Skeletal muscle tissue (tissue), 4 donors: ENCODE data around the gene NARS2. TPM values are rescaled to one million over a fixed set of nuclear protein-coding genes. Genes with fewer than 3 reads are reported as not detected.

Experiments
- H3K27ac ChIP-seq: one replicate; pipeline ENCODE4 v1.7.0; 2013; ENCODE audit warnings: mild to moderate bottlenecking, low read depth, low read length, inconsistent platforms
- H3K27me3 ChIP-seq, 3 donors: one replicate each; pipeline ENCODE4 v1.7.0; 2013; ENCODE audit warnings: low read length in 3 of 3; ENCODE audit not compliant: control insufficient read depth in 3 of 3, insufficient read depth in 3 of 3
- H3K36me3 ChIP-seq, 3 donors: one replicate each; pipeline ENCODE4 v1.7.0; 2013; ENCODE audit warnings: low read length in 3 of 3; ENCODE audit not compliant: control insufficient read depth in 3 of 3, insufficient read depth in 3 of 3
- H3K4me1 ChIP-seq, 3 donors: one replicate each; pipeline ENCODE4 v1.7.0; 2013; ENCODE audit warnings: low read length in 3 of 3, mild to moderate bottlenecking in 3 of 3; ENCODE audit not compliant: control insufficient read depth in 3 of 3, insufficient read depth in 3 of 3
- H3K4me3 ChIP-seq, 3 donors: one replicate each; pipeline ENCODE4 v1.7.0; 2013; ENCODE audit warnings: low read length in 3 of 3
- H3K9ac ChIP-seq, 3 donors: one replicate each; pipeline ENCODE4 v1.7.0; 2013; ENCODE audit warnings: low read length in 3 of 3, mild to moderate bottlenecking in 3 of 3, moderate library complexity in 2 of 3, low read depth in 1 of 3
- H3K9me3 ChIP-seq, 3 donors: one replicate each; pipeline ENCODE4 v1.7.0; 2013; ENCODE audit warnings: low read length in 3 of 3; ENCODE audit not compliant: control insufficient read depth in 3 of 3
- total RNA-seq: library from RNA; depleted of rRNA; stranded (reverse); fragments of >200 nt; gene quantifications from one replicate; pipeline ENCODE4 v1.2.3, GENCODE V29; 2014
- donor health status: Osteomylitis.

Gene NARS2
- total RNA-seq, 1 donor from 2014 or later: 17.2 TPM

DNA sequence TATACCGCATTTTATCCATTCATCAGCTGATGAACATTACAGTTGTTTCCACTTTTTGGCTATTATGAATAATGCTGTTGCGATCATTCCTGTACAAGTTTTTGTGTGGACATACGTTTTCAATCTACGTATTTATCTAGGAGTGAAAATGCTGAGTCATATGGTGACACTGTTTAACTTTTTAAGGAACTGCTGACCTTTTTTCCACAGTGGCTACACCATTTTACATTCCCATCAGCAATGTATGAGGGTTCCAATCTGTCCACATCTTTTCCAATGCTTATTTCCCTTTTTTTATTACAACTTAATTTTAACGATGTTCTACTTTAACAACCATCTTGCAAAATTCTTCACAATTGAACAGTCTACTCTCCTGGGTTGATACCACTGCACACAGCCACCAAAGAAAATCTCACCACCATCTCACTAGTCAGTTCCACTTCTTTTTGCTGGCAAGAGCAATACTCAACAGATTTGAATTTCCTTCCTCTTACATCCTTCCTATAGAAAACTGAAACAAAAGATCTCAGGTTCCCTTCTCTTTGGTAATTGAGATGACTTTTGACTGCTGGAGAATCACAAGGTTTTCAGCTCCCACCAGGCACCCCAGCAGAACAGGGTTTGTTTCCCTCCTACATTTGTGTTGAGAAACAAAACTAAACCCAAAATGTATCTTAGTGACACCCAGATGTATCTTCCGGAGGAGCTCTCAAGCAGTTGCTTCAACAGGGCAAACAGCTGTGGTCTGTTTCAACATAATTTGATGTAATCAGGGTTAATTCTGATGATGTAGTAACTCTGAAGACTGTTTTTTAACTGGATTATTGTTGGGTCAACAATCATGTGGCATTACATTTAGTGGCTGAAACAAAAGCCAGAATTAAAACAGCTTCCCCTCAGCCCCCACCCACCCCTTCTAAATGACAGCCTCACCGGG, 150.1 kb downstream of the NARS2 start:
- peaks cover 0 to 4% (median 3%) of the 10 kb centered on the region in 3 donors for H3K27me3 ChIP-seq
- peaks cover 6 to 14% (median 10%) of the 10 kb centered on the region in 3 donors for H3K4me1 ChIP-seq
- no peak overlapping the region for H3K4me3 ChIP-seq
- no peaks in the 10 kb centered on the region for H3K9me3 ChIP-seq
- no peaks in the 10 kb centered on the region for H3K36me3 ChIP-seq
- H3K27ac ChIP-seq: peak overlapping the region; percentile 3
- H3K9ac ChIP-seq: no peak overlapping the region

DNA sequence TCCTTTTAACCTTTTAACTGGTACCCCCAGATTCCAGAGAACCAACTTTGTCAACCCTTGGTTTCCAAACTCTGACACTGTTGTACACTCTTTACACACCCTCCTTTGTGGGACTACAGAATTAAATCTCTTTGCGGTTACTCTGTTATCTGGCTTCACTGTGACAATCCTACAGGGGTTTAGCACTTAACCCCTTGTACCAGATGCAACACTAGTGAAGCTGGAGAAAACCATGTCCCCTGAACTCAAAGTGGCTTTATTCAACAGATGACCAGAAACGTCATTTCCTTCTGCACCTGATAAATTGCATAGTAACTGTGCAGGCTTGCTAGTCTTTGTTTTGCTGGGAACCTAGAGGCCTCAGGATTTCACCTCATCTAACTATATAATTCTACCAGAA, 151.4 kb downstream of the NARS2 start:
- Histone ChIP-seq H3K9ac (no peak overlapping the region), H3K9me3 (no peaks in the 10 kb centered on the region), H3K27me3 (peaks cover 0 to 6% (median 4%) of the 10 kb centered on the region in 3 donors), H3K36me3 (no peaks in the 10 kb centered on the region), H3K27ac (no peak overlapping the region), H3K4me1 (peaks cover 20 to 28% (median 21%) of the 10 kb centered on the region in 3 donors), H3K4me3 (no peak overlapping the region)

DNA sequence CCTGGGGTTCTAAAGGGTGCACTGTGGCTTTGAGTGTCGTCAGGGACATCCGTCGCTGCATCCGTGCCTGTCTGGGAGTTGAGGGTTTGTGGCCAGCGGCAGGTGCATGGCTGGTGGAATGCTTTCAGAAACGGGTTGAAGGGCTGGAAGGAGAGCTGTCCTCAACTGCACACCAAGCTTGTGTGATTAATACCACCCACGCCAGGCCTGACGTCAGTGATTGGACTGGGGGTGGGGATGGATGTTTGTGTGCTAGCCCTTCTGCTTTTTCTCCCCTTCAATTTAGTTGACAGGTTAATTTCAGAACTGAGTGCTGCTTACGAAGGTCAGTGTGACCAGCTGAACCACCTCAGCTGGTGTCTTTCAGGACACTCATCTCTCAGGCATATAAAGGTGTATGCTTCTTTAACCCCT, 153.9 kb downstream of the NARS2 start:
- no peak overlapping the region for H3K4me3 ChIP-seq
- H3K4me1 ChIP-seq: peaks cover 27 to 35% (median 27%) of the 10 kb centered on the region in 3 donors
- no peak overlapping the region for H3K9ac ChIP-seq
- no peak overlapping the region for H3K27ac ChIP-seq
- H3K9me3 ChIP-seq: no peaks in the 10 kb centered on the region
- H3K27me3 ChIP-seq: peaks cover 0 to 6% (median 4%) of the 10 kb centered on the region in 3 donors
- H3K36me3 ChIP-seq: no peaks in the 10 kb centered on the region

DNA sequence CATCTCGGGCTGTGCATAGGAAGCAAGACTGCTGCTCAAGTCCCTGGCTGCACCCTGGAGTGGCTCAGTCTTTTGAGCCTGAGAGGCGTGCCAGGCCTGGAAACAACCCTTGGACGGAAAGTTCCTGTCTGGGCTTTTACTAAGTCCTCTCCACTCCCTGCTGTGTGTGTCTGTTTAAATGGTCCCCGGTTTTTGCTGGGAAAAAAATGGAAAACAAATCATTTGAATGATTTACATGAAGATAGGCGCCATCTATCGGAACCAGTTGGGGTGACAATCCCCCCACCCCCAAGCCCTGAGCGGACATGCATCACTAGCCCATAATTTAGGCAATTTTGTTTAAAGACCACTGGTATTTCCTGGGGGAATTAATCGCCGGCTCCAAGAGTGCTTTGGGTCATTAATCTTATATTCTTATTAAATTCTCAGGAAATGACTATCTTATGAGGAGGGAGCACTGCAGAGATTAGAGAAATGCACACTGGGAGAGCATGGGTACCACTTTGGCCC, 154.4 kb downstream of the NARS2 start:
- peak overlapping the region; percentile 45 for H3K27ac ChIP-seq
- peak overlapping the region in 2 of 3 donors; percentile 6 to 43 for H3K4me3 ChIP-seq
- H3K27me3 ChIP-seq: peaks cover 0 to 6% (median 4%) of the 10 kb centered on the region in 3 donors
- H3K9me3 ChIP-seq: no peaks in the 10 kb centered on the region
- H3K9ac ChIP-seq: no peak overlapping the region
- H3K4me1 ChIP-seq: peaks cover 27 to 35% (median 27%) of the 10 kb centered on the region in 3 donors
- H3K36me3 ChIP-seq: no peaks in the 10 kb centered on the region

DNA sequence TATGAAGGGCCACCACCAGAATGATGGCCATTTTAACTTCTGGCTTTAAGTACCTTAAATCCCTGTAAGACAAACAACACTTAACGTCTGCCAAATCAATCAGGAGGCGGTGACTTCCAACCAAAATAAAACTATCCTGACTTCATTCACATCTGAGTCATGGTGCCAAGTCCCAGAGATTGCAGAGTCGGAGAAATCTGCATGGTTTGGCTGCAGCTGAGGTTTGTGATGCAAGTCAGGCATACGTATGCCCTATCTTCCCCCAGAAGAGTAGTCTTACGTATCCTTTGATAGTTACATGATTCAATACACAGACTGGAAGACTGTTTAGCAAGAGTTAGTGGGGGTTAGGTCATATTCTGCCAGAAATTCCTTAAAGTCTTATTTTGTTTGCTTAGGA, 155.3 kb downstream of the NARS2 start:
- H3K9ac ChIP-seq: no peak overlapping the region
- peaks cover 27 to 35% (median 27%) of the 10 kb centered on the region in 3 donors for H3K4me1 ChIP-seq
- peak overlapping the region; percentile 45 for H3K27ac ChIP-seq
- H3K9me3 ChIP-seq: no peaks in the 10 kb centered on the region
- peaks cover 0 to 6% (median 4%) of the 10 kb centered on the region in 3 donors for H3K27me3 ChIP-seq
- no peaks in the 10 kb centered on the region for H3K36me3 ChIP-seq
- peak overlapping the region in 1 of 3 donors; percentile 14 for H3K4me3 ChIP-seq

DNA sequence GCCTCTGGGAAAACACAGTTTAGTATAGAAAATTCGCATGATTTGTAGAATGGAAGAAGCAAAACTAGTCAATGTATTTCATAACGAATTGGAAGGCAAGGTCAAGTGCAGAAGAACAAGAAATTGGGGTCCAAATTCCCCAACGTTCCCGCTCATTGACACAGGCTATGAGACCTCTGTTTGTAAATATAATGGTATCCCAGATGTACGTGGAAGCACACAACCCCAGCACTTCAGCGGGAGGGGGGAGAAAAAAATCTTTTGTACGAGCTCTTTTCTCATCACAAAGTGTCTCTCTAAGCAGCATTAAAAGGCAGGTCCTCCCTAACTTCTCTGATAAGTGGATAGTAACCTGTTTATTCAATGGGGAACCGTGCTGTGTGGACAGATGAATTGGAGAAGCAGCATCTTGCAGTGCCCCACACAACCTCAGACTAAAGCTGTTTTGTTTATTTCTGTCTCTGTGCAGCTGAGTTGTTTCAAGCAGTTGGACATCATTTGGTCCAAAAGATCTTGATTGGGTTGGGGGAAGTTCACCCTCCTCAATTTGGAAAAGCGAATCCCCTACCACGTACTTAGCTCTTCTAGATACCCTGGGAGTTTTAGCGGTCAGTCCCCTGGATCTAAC, 156.0 kb downstream of the NARS2 start:
- Histone ChIP-seq H3K9me3 (no peaks in the 10 kb centered on the region), H3K4me1 (peaks cover 27 to 35% (median 27%) of the 10 kb centered on the region in 3 donors), H3K9ac (peak overlapping the region; percentile 68 to 82 (median 71)), H3K27me3 (peaks cover 0 to 6% (median 4%) of the 10 kb centered on the region in 3 donors), H3K27ac (peak overlapping the region; percentile 45), H3K36me3 (no peaks in the 10 kb centered on the region), H3K4me3 (peak overlapping the region; percentile 76 to 82 (median 80))

DNA sequence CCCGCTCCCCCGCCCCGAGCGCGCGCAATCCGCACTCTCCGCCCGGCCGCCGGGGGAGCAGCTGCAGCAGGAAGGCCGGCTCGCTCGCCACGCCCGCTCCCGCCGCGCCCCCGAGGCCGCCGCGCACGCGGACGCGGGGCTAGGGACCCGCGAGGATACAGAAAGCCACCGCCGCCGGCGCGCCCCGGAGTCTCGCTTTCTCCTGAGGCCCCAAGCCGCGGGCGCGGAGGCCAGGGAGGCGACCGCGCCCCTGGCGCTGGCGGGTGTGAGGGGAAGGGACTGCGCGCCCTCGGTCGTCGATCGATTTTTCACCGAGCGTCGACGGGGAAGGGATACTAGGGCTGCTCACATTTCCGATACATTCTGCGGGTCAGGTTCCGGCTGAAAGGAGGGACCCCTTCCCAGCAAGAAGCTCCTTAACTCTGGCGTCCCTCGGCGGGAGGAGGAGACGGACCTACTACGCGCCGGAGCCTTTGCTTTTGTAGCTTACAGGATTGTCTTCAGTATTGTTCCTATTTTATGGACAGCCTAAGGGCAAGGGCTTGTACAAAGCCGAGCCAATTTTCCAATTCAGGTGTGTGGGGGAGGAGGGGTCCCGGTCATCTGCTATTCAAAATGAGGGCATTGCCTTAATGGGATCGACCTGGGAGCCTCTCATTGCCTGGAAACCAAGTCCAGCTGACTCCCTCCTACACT, 156.6 kb downstream of the NARS2 start:
- H3K27me3 ChIP-seq: peaks cover 0 to 6% (median 4%) of the 10 kb centered on the region in 3 donors
- H3K36me3 ChIP-seq: no peaks in the 10 kb centered on the region
- peak overlapping the region; percentile 68 to 82 (median 71) for H3K9ac ChIP-seq
- H3K27ac ChIP-seq: peak overlapping the region; percentile 45
- H3K4me1 ChIP-seq: peaks cover 27 to 35% (median 27%) of the 10 kb centered on the region in 3 donors
- peak overlapping the region; percentile 76 to 82 (median 80) for H3K4me3 ChIP-seq
- no peaks in the 10 kb centered on the region for H3K9me3 ChIP-seq

DNA sequence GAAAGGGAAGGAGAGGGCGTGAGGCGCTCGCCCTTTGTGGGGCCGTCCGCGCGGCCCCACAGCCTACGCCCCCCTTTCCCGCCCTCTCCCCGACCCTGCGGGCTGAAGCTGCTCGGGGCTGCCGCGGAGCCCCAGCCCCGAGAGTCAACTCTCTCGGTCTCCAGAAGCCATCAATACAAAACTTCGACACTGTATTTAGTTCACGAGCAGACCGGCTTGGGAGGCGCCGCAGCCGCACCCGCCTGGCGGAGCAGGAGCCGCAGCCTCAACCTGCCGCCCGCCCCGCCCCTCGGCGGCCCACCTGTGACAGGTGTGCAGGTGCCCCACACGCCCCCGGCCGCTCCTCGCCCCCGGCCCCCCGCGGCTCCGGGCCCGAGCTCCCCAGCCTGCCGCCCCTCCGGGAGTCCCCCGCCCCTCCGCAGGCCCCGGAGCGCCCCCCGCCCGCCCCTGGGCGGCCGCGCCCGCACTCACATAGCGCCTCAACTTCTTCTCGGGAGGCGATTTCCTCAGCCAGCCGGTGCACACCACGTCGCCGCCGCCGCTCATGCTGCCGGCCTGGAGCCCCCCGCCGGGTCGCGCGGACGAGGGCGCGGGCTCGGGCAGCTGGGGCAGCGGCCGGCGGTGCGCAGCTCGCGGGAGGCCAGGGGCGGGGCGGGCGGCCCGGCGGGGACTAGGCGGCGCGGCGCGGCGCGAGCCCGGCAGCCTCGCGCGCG, 157.3 kb downstream of the NARS2 start, which contains the start of gene GAB2:
Gene GAB2 (minus strand): TSS at position 646 of the 713 bp plus-strand sequence. CDS start 100 bp downstream, at position 546.
- peaks cover 27 to 35% (median 27%) of the 10 kb centered on the region in 3 donors for H3K4me1 ChIP-seq
- H3K9me3 ChIP-seq: no peaks in the 10 kb centered on the region
- peak within 1 kb of the TSS; percentile 71 to 84 (median 82) for H3K9ac ChIP-seq
- H3K4me3 ChIP-seq: peak within 1 kb of the TSS; percentile 76 to 82 (median 80)
- H3K27me3 ChIP-seq: peaks cover 0 to 6% (median 4%) of the 10 kb centered on the region in 3 donors
- peak within 1 kb of the TSS; percentile 89 for H3K27ac ChIP-seq
- H3K36me3 ChIP-seq: no peaks in the 10 kb centered on the region
